ENCODE data around the gene SELPLG.
"Not testable (repeated sequence)": the region's sequence is repeated elsewhere in the genome, so short reads cannot be mapped to it uniquely, and the experiment has no call there.

Gene SELPLG

GRCh38 chr12:108655812-108656175 lies 22.1 kb upstream of the SELPLG start:
- not testable (repeated sequence) for DNase-seq (ENCODE audit: low read depth)

- DNase-seq (ENCODE audit: low read depth): not testable (repeated sequence)
Observed at GRCh38 chr12:108654622-108655021, 20.9 kb upstream of the SELPLG start.

- DNase-seq (ENCODE audit: low read depth): no peak
Observed at GRCh38 chr12:108653922-108654321, 20.2 kb upstream of the SELPLG start.

- DNase-seq (ENCODE audit: low read depth): no peak
Observed at GRCh38 chr12:108653082-108653516, 19.4 kb upstream of the SELPLG start.

GRCh38 chr12:108650083-108650482 lies 16.4 kb upstream of the SELPLG start:
- no peak for DNase-seq (ENCODE audit: low read depth)

- DNase-seq (ENCODE audit: low read depth): no peak
Observed at GRCh38 chr12:108649669-108650068, 16.0 kb upstream of the SELPLG start.

GRCh38 chr12:108649126-108649525 lies 15.4 kb upstream of the SELPLG start:
- no peak for DNase-seq (ENCODE audit: low read depth)

- DNase-seq (ENCODE audit: low read depth): no peak
Observed at GRCh38 chr12:108648371-108648770, 14.7 kb upstream of the SELPLG start.

GRCh38 chr12:108647585-108648287 lies 14.0 kb upstream of the SELPLG start:
- DNase-seq (ENCODE audit: low read depth): no peak

GRCh38 chr12:108646600-108647579 lies 13.2 kb upstream of the SELPLG start:
- no peak for DNase-seq (ENCODE audit: low read depth)

- no peak for DNase-seq (ENCODE audit: low read depth)
Observed at GRCh38 chr12:108645686-108646599, 12.2 kb upstream of the SELPLG start.

GRCh38 chr12:108644811-108645120 lies 11.1 kb upstream of the SELPLG start:
- DNase-seq (ENCODE audit: low read depth): no peak

- no peak for DNase-seq (ENCODE audit: low read depth)
Observed at GRCh38 chr12:108643941-108644810, 10.5 kb upstream of the SELPLG start.

- DNase-seq (ENCODE audit: low read depth): no peak
Observed at GRCh38 chr12:108642899-108643654, 9.4 kb upstream of the SELPLG start.

GRCh38 chr12:108642269-108642870 lies 8.7 kb upstream of the SELPLG start:
- no peak for DNase-seq (ENCODE audit: low read depth)

- DNase-seq (ENCODE audit: low read depth): no peak
Observed at GRCh38 chr12:108641446-108642268, 8.0 kb upstream of the SELPLG start.

GRCh38 chr12:108640802-108641445 lies 7.2 kb upstream of the SELPLG start:
- no peak for DNase-seq (ENCODE audit: low read depth)

- no peak for DNase-seq (ENCODE audit: low read depth)
Observed at GRCh38 chr12:108638997-108639822, 5.5 kb upstream of the SELPLG start.

All from stimulated activated CD8-positive, alpha-beta memory T cell treated with anti-CD3 and anti-CD28 coated beads, Interleukin-4, amount 100 ng/mL, for 24 hours (primary cell).